NCI-H2171 (cell line): ENCODE results near the gene NECTIN1.
A peak's percentile ranks its signal among the peaks of the same experiment; 100 is the strongest.

Source experiments
- DNase-seq: peaks from one replicate; lab custom pipeline; 2025; lab: John Stamatoyannopoulos, UW

The NECTIN1 gene

GRCh38 chr11:119692540-119692820, 36.5 kb downstream of the NECTIN1 start:
- DNase-seq, result no peak

DNA sequence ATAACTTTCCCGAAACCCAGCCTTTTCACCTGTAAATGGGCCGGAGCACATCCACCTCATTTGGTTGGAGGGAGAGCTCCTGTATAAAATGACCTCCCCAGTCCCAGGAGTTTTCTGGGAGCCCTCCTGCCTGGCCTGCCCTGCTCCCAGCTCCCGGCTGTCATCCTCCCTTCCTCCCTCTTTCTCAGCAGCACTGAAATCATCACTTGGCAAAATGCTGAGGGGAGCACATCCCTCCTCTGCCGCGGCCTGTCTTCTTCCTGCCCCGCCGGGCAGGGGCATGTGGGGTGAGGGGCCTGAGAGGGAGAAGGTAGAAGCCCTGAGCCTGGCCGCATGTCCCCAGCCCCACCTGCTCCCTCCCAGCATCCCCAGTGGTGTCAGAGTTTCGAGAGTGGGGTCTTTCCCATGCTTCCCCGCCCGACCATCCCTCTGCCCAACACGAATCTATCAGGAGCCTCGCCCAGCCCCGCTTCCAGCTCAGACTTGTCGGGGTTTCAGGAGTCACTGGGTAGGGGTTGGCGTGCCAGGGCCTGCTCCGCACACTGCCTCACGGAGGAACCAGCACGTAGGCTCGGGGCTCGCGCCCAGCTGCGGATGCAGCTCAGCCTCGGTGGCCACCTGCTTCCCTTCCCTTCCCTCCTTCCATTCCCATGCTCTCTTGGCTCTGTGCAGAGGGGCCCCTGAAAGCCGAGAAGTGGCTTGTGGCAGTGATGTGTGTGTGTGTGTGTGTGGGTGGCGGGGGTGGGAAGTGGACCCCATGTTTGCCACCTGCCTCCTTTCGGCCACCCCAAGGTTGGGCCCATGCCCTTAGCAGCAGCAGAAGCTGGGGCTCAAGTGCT, 37.1 kb downstream of the NECTIN1 start:
- DNase-seq, result peak; percentile 65

DNA sequence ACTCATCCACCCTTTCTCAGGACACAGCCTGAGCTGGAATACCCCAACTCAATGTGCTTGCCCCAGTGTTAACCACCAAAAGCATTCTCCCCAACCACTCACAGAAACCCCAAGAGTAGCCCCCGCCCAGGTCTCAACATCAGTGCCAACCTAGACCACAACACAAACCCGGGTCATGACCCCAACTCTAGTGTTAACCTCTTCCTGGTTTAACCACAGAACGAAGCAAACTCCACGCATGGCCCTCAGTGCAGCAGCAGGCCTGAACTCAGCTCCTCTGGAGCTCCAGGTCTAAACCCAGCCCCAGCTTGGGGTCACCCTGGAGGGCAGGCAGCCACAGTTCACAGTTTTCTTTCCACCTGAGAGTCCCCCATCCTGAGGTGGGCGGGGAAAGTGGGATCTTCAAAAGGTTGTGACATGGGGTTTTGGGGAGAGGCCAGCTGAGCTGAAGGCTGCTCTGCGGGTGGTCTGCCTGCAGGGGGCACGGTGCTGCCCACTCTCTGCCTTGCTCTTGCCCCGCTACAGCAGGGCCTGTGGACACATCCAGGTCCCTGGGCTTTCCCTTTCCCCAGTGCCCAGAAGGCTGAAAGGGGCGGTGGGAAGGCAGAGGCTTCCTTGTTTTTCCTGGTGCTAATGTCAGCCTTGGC, 37.9 kb downstream of the NECTIN1 start:
- DNase-seq, result no peak

DNA sequence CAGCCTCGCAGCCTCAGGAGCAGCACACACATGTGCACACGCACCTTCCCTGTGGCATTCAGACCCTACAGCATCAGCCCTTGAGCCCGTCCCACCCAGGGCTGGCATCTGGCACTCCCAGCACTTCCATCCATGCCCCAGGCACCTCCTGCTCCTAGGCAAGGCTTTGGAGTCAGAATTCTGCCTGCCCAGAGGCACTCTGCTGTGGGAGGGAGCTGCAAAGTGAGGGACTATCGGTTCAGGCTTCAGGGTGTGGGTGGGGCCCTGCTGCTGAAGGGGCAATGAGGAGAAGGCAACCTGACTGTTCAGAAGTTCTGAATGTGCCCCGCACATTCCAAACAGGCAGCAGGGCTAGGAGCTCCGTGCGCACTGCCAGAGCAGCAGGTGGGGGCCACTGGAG, 39.7 kb downstream of the NECTIN1 start:
- no peak for DNase-seq

DNA sequence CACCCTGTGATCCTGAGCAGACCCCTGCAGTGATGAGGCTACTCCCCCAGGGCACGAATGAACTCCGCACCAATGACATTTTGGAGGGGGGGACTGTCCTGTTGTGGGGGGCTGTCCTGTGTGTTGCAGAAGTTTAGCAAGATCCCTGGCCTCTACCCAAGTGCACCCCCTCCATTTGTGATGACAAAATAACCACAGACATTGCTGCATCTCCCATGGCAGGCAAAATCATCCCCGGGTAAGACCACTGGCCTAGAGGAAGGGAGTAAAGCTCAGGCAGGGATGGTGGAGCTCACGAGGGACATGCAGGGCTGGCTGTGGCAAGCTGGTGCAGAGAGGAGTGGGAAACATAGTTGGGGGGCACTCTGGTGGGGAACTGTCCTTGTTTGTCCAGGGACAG, 40.6 kb downstream of the NECTIN1 start:
- DNase-seq, result no peak

DNA sequence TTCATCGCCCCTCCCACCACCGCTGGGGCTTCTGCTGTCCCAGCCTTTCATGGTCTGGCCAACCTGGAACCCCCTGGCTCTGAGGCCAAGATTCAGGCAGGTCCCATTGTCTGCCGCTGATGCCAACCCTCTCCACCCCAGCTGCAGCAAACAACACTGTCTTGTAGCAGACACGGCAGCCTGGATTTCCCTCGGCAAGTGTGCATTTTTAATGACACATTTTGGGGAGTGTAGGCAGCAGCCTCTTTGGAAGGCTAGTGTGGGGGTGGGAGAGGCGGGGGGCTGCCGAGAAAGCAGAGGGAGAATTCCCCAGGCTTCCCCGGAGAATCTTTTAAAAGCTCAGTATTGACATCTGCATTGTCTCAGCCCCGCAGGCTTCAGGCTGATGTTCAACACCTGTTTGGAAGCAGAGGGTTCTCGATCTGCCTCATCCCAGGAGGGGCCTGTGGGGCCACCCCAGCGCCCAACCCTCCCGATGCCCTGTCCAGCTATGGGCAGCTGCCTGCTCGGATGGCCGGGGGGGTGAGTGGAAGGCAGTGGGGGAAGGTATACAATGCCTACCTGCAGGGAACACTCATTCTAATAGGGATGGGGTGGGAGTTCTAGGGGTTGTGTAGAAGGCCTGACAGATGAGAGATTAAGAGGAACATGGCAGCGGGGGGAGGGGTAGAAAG, 41.5 kb downstream of the NECTIN1 start:
- no peak for DNase-seq

DNA sequence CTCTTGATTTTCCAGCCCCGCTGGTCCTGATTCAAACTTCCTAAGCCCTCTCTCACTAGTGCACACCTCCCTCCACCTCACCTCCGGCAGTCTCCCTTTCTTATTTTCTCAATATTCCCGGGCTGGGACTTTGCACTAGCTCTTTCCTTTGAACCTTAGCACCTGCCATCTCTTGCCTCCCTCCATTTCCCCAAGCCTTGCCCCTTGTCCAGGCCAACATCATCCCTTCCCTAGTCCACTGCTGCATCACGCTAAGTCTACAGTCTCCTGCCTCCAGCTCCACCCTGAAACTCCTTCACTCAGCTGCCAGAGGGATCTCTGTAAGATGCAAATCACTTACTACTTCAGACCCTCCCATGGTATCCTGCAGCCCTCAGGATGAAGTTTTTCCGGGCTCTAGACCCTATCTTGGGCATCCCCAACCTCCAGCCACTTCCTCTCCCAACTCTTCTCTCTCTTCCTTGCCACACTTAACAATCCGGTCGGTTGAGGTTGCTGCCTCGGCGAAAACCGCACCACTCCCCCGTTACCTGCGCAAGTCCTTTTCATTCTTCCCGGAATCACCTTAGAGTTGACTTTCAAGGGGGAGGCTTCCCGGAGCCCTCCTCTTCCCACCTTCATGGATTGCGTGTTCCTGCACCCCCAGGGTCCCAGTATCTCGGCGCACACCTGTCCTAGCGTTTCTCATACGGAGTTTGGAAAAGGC, 42.7 kb downstream of the NECTIN1 start:
- DNase-seq, result no peak

GRCh38 chr11:119685111-119685746, 43.8 kb downstream of the NECTIN1 start:
- DNase-seq, result no peak

DNA sequence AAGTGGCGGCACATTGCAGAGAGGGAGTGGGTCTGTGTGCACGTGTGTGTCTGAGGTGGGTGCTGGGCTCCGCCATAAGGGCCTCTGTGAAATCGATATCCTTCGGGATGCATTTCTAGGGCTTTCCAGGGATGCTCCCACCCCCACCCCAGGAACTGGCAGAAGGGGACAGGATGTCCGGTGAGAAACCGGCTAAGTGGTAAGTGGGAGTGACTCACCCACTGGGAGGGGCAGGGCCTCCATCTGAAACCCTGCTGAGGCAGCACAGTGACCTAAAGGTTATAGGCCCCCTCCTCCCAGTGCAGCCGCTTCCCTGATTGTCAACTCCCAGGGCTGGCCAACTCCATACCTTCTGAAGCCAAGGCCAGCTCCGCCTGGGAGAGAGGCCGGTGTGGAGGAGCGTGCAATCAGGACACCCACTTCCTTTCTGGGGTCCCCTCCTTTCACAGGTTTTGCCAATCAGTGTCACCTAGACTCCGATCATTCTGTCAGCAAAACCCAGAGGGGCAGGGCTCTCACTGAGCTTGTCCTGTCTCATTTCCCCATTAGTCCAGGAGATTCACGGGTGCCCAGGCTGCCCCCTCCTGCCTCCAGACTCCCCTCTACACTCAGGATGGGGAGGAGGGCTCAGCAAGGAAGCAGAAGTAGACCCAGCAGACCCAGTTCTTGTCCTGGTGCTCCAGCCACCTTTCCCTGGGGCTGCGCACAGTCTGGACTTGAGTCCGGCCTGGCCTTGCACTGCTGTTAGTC, 44.5 kb downstream of the NECTIN1 start:
- no peak for DNase-seq

GRCh38 chr11:119683783-119684182, 45.2 kb downstream of the NECTIN1 start:
- DNase-seq, result no peak

DNA sequence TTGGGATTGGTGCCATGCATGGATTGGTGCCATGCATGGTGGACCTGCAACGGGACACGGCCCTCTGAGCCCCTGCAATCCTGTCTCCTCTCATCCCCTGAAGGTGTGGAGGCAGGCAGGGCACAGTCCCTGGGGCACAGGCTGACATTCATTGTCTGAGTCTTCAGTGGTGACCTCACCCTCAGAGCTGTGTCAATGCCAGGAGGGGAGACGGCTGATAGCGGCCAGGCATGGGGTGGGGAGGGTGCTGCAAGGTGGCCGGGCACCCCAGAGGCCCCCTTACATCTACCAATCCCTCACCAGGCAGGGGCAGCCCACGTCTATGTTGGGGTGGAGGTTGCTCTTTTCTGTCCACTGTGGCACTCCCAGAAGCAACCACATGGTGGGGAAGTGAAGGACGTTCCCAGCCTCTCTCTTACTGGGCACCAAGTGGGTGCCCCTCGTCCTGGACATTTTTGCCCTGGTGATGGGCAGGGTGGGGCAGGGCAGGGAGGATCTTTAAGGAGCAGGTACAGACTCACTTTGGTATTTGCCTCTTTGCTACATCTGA, 47.6 kb downstream of the NECTIN1 start:
- DNase-seq, result no peak

- no peak for DNase-seq
Observed at GRCh38 chr11:119680541-119681360, 48.2 kb downstream of the NECTIN1 start.

- no peak for DNase-seq
Observed at GRCh38 chr11:119679346-119679745, 49.7 kb downstream of the NECTIN1 start.

DNA sequence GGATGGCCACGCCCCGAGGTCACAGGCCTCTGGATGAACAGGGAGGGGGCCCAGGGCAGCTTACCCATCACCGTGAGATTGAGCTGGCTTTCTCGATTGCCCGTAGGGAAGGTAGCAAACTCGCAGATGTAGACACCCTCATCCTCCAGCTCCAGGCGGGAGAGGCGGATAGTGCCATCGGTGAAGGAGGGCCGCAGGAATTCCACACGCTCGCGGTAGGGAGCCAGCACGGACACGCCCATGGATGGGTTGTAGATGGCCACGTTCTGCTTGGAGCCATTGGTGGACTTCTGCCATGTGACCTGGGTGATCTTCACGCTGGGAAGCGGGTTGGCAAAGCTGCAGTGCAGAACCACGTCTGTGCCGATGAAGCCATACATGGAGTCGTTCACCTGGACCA, 50.6 kb downstream of the NECTIN1 start:
- DNase-seq, result no peak

- no peak for DNase-seq
Observed at GRCh38 chr11:119677840-119678239, 51.2 kb downstream of the NECTIN1 start.

GRCh38 chr11:119676461-119677020, 52.5 kb downstream of the NECTIN1 start:
- DNase-seq, result no peak

- DNase-seq, result no peak
Observed at GRCh38 chr11:119673759-119674336, 55.2 kb downstream of the NECTIN1 start.

GRCh38 chr11:119673052-119673758, 55.8 kb downstream of the NECTIN1 start:
- DNase-seq, result no peak

- no peak for DNase-seq
Observed at GRCh38 chr11:119672597-119672996, 56.4 kb downstream of the NECTIN1 start.
